Gastroesophageal sphincter (tissue), 4 donors: ENCODE measurements around the gene ERBB2. TPM values are rescaled to one million over a fixed set of nuclear protein-coding genes. Genes with fewer than 3 reads are reported as not detected.
"Not testable (repeated sequence)": the region's sequence is repeated elsewhere in the genome, so short reads cannot be mapped to it uniquely, and the experiment has no call there.

Experiments
- ATAC-seq: fragments of 150-250 bp; one replicate; pipeline ENCODE4 v1.9.1; 2016; ENCODE audit warnings: mild to moderate bottlenecking, moderate library complexity
- H3K27ac ChIP-seq, 4 donors: fragments of 200-600 bp; sonication (generic) in 3 of 4; 1 replicate in 3 of 4; 2 replicates in 1 of 4; pipeline ENCODE4 v1.5.1; 2016 to 2019
- H3K27me3 ChIP-seq: fragments of 200-600 bp; sonication (generic); one replicate; pipeline ENCODE4 v1.5.1; 2019
- H3K36me3 ChIP-seq, 2 donors: fragments of 200-600 bp; sonication (generic); one replicate each; pipeline ENCODE4 v1.5.1; 2019; ENCODE audit warnings: control low read depth in 1 of 2
- H3K4me1 ChIP-seq, 3 donors: fragments of 200-600 bp; sonication (generic); 1 replicate in 2 of 3; 2 replicates in 1 of 3; pipeline ENCODE4 v1.5.1; 2016 to 2019; ENCODE audit warnings: control low read depth in 2 of 3
- H3K4me3 ChIP-seq, 2 donors: fragments of 200-600 bp; sonication (generic); one replicate each; pipeline ENCODE4 v1.5.1; 2019; ENCODE audit warnings: mild to moderate bottlenecking in 1 of 2, moderate library complexity in 1 of 2
- H3K9me3 ChIP-seq, 3 donors: fragments of 200-600 bp; sonication (generic); one replicate each; pipeline ENCODE4 v1.5.1; 2017 to 2019; ENCODE audit warnings: control low read depth in 2 of 3
- EP300 ChIP-seq: sonication (generic); formaldehyde crosslinking; IDR thresholded peaks from one replicate; pipeline ENCODE4 v1.6.1; 2017; ENCODE audit warnings: antibody characterized with exemption, mild to moderate bottlenecking
- POLR2A ChIP-seq, 2 donors: fragments of 450-650 bp; IDR thresholded peaks; one replicate each; pipeline ENCODE4 v1.6.1; 2017; ENCODE audit warnings: antibody characterized with exemption in 2 of 2, mild to moderate bottlenecking in 2 of 2, moderate library complexity in 1 of 2
- POLR2AphosphoS5 ChIP-seq: sonication (generic); formaldehyde crosslinking; IDR thresholded peaks from one replicate; pipeline ENCODE4 v1.6.1; 2017; ENCODE audit warnings: antibody characterized with exemption
- WGBS, 2 donors: methylation state at CpG; one replicate each; pipeline ENCODE4 v1.1.5; 2018; ENCODE audit warnings: low coverage in 1 of 2; 5-methylcytosine and 5-hydroxymethylcytosine counted together
- total RNA-seq, 4 donors: library from RNA; depleted of rRNA; stranded (reverse); fragments of >200 nt; gene quantifications; one replicate each; pipeline ENCODE4 v1.1.0, GENCODE V29; 2016
- TF ChIP-seq, protein P1 (sequence below), 4 experiments: fragments of 200-600 bp in 2 of 4; fragments of 450-650 bp in 2 of 4; sonication (generic) in 1 of 4; IDR thresholded peaks; one replicate each; pipeline ENCODE4 v1.5.1; 2017 to 2019; ENCODE audit warnings: antibody characterized with exemption in 4 of 4, mild to moderate bottlenecking in 2 of 4, moderate library complexity in 2 of 4

ERBB2 gene
- total RNA-seq, 4 donors from 2014 or later, result 43.3 to 60.8 (median 48.2) TPM

DNA sequence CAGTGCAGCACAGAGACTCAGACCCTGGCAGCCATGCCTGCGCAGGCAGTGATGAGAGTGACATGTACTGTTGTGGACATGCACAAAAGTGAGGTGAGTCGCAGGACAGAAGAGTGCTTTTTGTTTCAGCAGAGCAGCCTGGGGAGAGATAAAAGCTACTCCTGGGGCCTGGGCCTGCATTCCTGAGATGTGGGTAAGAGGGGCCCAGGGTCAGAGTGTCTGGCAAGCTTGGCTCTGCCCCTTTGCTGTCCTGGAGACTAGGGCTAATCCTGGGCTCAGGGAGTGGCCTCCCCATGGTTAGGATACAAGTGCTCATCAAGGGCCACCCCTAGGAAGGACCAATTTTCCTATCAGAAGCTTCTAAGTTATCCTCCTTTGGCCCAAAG is 4.8 kb upstream of the ERBB2 start:
- Histone ChIP-seq H3K9me3 (no peaks in the 10 kb centered on the region), H3K27ac (no peak overlapping the region), H3K4me1 (peaks cover 0 to 10% (median 0%) of the 10 kb centered on the region in 3 donors), H3K4me3 (no peak overlapping the region), H3K27me3 (peaks cover under 1% of the 10 kb centered on the region), H3K36me3 (peaks cover 0 to 7% of the 10 kb centered on the region in 2 donors)
- 70 to 100% methylated on average over 1 to 2 of the region's 2 CpGs for WGBS, 2 donors
- ATAC-seq, result no peak
- TF ChIP-seq EP300 (no peak), POLR2A (IDR thresholded peaks at IDR 0.05) (no peak), POLR2AphosphoS5 (no peak)
- TF ChIP-seq, protein P1, sequence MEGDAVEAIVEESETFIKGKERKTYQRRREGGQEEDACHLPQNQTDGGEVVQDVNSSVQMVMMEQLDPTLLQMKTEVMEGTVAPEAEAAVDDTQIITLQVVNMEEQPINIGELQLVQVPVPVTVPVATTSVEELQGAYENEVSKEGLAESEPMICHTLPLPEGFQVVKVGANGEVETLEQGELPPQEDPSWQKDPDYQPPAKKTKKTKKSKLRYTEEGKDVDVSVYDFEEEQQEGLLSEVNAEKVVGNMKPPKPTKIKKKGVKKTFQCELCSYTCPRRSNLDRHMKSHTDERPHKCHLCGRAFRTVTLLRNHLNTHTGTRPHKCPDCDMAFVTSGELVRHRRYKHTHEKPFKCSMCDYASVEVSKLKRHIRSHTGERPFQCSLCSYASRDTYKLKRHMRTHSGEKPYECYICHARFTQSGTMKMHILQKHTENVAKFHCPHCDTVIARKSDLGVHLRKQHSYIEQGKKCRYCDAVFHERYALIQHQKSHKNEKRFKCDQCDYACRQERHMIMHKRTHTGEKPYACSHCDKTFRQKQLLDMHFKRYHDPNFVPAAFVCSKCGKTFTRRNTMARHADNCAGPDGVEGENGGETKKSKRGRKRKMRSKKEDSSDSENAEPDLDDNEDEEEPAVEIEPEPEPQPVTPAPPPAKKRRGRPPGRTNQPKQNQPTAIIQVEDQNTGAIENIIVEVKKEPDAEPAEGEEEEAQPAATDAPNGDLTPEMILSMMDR (IDR thresholded peaks at IDR 0.05), result no peak

DNA sequence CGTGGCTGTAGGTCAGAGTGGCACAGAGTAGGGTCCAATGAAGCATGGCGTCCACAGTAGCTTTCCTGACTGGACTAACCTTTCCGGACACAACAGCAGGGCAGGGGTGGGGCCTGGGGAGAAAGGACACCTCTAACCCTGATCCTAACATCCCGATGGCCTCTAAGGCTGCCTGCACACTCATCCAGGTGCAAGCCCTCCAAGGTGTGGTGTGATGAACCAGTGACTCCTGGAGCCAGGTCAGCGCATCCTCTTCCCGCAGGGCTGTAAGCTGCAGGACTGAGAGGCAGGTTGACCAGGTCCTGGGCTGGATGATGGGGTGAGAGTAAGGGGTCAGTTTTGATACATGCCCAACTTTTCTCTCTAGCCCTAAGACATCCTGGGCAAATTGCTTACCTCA is 3.1 kb upstream of the ERBB2 start:
- H3K36me3 ChIP-seq, result peaks cover 0 to 7% of the 10 kb centered on the region in 2 donors
- no peak for ATAC-seq
- WGBS, 2 donors, result 83% methylated on average over 1 of the region's 6 CpGs; no CpG with 5 or more reads in 1 of the 2 donors
- H3K27me3 ChIP-seq, result peaks cover 4% of the 10 kb centered on the region
- TF ChIP-seq POLR2AphosphoS5, result no peak
- TF ChIP-seq POLR2A (IDR thresholded peaks at IDR 0.05), result no peak
- no peak for TF ChIP-seq EP300
- TF ChIP-seq, protein P1 (IDR thresholded peaks at IDR 0.05), result no peak
- H3K9me3 ChIP-seq, result no peaks in the 10 kb centered on the region
- H3K4me3 ChIP-seq, result no peak overlapping the region
- H3K4me1 ChIP-seq, result peaks cover 0 to 23% (median 9%) of the 10 kb centered on the region in 3 donors
- H3K27ac ChIP-seq, result no peak overlapping the region

DNA sequence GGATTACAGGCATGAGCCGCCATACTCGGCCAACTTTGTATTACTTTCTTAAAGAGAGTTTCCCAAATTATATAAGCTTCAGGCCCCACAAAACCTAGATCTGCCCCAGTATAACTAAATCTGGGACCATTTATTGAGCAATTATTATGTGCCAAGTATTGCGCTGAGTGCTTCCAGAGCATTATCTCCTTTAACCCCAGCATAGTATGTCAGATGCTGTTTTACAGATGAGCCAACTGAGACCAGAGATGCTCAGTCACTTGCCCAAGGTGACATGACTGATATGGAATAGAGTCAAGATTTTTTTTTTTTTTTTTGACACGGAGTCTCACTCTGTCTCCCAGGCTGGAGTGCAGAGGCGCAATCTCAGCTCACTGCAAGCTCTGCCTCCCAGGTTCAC is 1.9 kb upstream of the ERBB2 start:
- WGBS, 2 donors, result 90 to 93% methylated on average over 2 to 5 of the region's 5 CpGs

DNA sequence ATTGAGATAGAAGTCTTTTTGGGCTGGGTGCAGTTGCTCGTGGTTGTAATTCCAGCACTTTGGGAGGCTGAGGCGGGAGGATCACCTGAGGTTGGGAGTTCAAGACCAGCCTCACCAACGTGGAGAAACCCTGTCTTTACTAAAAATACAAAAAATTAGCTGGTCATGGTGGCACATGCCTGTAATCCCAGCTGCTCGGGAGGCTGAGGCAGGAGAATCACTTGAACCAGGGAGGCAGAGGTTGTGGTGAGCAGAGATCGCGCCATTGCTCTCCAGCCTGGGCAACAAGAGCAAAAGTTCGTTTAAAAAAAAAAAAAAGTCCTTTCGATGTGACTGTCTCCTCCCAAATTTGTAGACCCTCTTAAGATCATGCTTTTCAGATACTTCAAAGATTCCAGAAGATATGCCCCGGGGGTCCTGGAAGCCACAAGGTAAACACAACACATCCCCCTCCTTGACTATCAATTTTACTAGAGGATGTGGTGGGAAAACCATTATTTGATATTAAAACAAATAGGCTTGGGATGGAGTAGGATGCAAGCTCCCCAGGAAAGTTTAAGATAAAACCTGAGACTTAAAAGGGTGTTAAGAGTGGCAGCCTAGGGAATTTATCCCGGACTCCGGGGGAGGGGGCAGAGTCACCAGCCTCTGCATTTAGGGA is 577 bp upstream of the ERBB2 start:
- not testable (repeated sequence) for H3K27me3 ChIP-seq, ATAC-seq, H3K36me3 ChIP-seq, H3K9me3 ChIP-seq
- H3K4me3 ChIP-seq, result peak overlapping the region; percentile 84 to 85
- peaks cover 0 to 49% (median 11%) of the 10 kb centered on the region in 3 donors for H3K4me1 ChIP-seq
- peak overlapping the region; percentile 74 to 90 (median 86) for H3K27ac ChIP-seq
- whole genome bisulfite sequencing, 2 donors, result 35 to 47% methylated on average over 5 to 8 of the region's 11 CpGs

More for the DNA sequence above, 1.9 kb upstream of the ERBB2 start:
- H3K4me3 ChIP-seq, result no peak overlapping the region
- H3K9me3 ChIP-seq, result no peaks in the 10 kb centered on the region
- H3K4me1 ChIP-seq, result peaks cover 0 to 36% (median 11%) of the 10 kb centered on the region in 3 donors
- TF ChIP-seq POLR2A (IDR thresholded peaks at IDR 0.05) (no peak), POLR2AphosphoS5 (no peak), EP300 (no peak)
- TF ChIP-seq, protein P1 (IDR thresholded peaks at IDR 0.05), result no peak
- no peak overlapping the region for H3K27ac ChIP-seq
- H3K27me3 ChIP-seq, result peaks cover 4% of the 10 kb centered on the region
- no peak for ATAC-seq
- H3K36me3 ChIP-seq, result peaks cover 0 to 7% of the 10 kb centered on the region in 2 donors

DNA sequence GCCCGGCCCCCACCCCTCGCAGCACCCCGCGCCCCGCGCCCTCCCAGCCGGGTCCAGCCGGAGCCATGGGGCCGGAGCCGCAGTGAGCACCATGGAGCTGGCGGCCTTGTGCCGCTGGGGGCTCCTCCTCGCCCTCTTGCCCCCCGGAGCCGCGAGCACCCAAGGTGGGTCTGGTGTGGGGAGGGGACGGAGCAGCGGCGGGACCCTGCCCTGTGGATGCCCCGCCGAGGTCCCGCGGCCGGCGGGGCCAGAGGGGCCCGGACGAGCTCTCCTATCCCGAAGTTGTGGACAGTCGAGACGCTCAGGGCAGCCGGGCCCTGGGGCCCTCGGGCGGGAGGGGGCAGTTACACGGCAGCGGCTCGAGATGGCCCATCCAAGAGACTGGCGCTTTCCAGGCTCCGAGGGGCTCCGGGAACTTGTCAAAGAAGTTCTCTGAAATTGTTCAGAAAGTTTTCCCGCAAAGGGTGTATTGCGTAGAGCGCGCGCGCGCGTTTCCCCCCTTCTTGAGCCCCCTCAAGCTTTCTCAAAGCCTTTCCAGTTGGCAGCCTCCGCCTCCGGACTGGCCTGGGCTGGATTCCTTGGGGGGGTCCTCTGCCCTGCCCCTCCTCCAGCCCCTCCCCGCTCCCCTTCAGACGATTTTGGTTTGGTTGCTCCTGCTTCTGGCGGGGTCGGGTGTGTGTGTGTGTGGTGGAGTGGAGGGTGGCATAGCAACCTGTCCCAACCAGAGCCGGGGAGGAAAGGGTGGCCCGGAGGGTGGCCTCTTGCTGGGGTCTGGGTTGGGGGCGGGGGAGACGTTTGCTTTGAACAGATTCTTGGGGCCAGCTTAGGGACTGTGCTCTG is 504 bp downstream of the ERBB2 start:
- peaks cover 4% of the 10 kb centered on the region for H3K27me3 ChIP-seq
- TF ChIP-seq, protein P1 (IDR thresholded peaks at IDR 0.05), result no peak
- TF ChIP-seq POLR2A (IDR thresholded peaks at IDR 0.05), result no peak
- no peak for TF ChIP-seq EP300
- no peak for TF ChIP-seq POLR2AphosphoS5
- H3K36me3 ChIP-seq, result peaks cover 0 to under 1% of the 10 kb centered on the region in 2 donors
- peak overlapping the region; percentile 74 to 90 (median 86) for H3K27ac ChIP-seq
- no CpG with 5 or more reads among the region's 57 CpGs for WGBS, 2 donors
- peak overlapping the region; percentile 84 to 85 for H3K4me3 ChIP-seq
- H3K4me1 ChIP-seq, result peaks cover 0 to 60% (median 15%) of the 10 kb centered on the region in 3 donors
- ATAC-seq, result peak; percentile 53
- H3K9me3 ChIP-seq, result no peaks in the 10 kb centered on the region
